ENCODE data around the gene CHST9. TPM values are rescaled to one million over a fixed set of nuclear protein-coding genes. Genes with fewer than 3 reads are reported as not detected.

CHST9 gene
- total RNA-seq, 1 experiment from 2014 or later: 3.5 TPM

DNA sequence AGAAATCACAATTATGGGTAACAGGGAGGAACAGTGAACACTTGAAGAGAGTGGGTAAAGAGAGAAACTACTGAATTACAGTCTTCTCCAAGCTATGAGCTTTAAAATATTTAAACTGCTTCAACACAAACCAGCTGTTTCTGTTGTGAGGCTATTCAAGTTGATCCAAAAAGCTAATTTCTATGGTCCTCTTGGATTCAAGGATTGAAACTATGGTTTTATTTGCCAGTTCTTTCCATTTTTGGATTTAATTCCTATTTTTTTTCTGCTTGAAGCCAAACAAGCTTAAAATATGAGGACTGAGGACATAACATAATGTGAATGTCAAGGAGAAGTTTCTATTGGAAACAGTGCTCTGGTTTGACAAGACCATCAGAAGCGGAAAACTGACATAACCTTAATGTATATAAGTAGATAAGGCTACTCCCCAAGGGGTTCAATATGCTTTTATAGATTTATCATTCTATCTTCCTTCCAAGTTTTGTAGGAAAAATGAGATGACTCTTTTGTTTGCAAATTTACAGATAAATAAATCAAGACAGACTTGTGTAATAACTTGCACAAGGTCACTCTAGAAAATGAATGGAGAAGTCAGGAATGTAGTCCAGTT lies 258.9 kb downstream of the CHST9 start:
- TF ChIP-seq, protein P1, sequence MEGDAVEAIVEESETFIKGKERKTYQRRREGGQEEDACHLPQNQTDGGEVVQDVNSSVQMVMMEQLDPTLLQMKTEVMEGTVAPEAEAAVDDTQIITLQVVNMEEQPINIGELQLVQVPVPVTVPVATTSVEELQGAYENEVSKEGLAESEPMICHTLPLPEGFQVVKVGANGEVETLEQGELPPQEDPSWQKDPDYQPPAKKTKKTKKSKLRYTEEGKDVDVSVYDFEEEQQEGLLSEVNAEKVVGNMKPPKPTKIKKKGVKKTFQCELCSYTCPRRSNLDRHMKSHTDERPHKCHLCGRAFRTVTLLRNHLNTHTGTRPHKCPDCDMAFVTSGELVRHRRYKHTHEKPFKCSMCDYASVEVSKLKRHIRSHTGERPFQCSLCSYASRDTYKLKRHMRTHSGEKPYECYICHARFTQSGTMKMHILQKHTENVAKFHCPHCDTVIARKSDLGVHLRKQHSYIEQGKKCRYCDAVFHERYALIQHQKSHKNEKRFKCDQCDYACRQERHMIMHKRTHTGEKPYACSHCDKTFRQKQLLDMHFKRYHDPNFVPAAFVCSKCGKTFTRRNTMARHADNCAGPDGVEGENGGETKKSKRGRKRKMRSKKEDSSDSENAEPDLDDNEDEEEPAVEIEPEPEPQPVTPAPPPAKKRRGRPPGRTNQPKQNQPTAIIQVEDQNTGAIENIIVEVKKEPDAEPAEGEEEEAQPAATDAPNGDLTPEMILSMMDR (conservative IDR thresholded peaks at IDR 0.05): no peak
- H3K27ac Mint-ChIP-seq: no peak overlapping the region
- Histone ChIP-seq H3K56ac (ENCODE audit: insufficient read length, low read depth, low read length) (no peak overlapping the region), H3K4ac (ENCODE audit: low read depth, low read length) (no peak overlapping the region), H2BK15ac (ENCODE audit: low read depth, low read length) (no peak overlapping the region), H4K91ac (ENCODE audit: insufficient read length, low read depth, low read length) (no peak overlapping the region), H3K27me3 (ENCODE audit: insufficient read depth, low read length) (no peaks in the 10 kb centered on the region), H4K5ac (ENCODE audit: insufficient read length, low read depth, low read length) (no peak overlapping the region), H3K23ac (ENCODE audit: insufficient read length, low read depth, low read length) (no peak overlapping the region), H3K79me2 (ENCODE audit: insufficient read depth, low read length) (no peaks in the 10 kb centered on the region), H3K9ac (ENCODE audit: extremely low read depth, insufficient read length, low read length) (no peak overlapping the region), H3K18ac (ENCODE audit: insufficient read length, low read depth, low read length) (no peak overlapping the region), H3K9me3 (ENCODE audit: control insufficient read depth, low read depth, low read length) (no peaks in the 10 kb centered on the region), H3K23me2 (ENCODE audit: insufficient read length, low read depth, low read length, poor library complexity, severe bottlenecking) (no peaks in the 10 kb centered on the region), H2AK5ac (ENCODE audit: insufficient read length, low read length) (no peak overlapping the region), H2BK12ac (ENCODE audit: insufficient read length, low read depth, low read length) (no peak overlapping the region), H3K4me2 (ENCODE audit: insufficient read depth, insufficient read length, low read length) (no peak overlapping the region), H4K20me1 (ENCODE audit: control insufficient read depth, insufficient read depth, insufficient read length) (no peaks in the 10 kb centered on the region), H3K27ac (ENCODE audit: insufficient read length, low read depth, low read length) (no peak overlapping the region), H2AFZ (ENCODE audit: low read length) (no peak overlapping the region), H2BK120ac (ENCODE audit: low read depth, low read length, poor library complexity, severe bottlenecking) (no peak overlapping the region), H3K79me1 (ENCODE audit: insufficient read depth, low read depth, low read length, poor library complexity, severe bottlenecking) (no peaks in the 10 kb centered on the region), H2BK5ac (ENCODE audit: insufficient read length, low read length) (no peak overlapping the region), H4K8ac (replicated peaks; ENCODE audit: insufficient read length, low read depth, low read length) (no peak overlapping the region), H3K4me1 (ENCODE audit: insufficient read depth, low read length) (peaks cover 7% of the 10 kb centered on the region; the same call in 1 of the 2 replicates), H3T11ph (ENCODE audit: low read length) (no peak overlapping the region), H2BK20ac (ENCODE audit: low read depth, low read length, poor library complexity, severe bottlenecking) (no peak overlapping the region), H3K14ac (ENCODE audit: insufficient read depth, low read length) (no peak overlapping the region)
- peaks cover 21 to 25% of the 10 kb centered on the region in 2 experiments for H3K4me1 Mint-ChIP-seq
- WGBS (ENCODE audit: extremely low coverage, insufficient read length, low lambda C conversion rate): no CpG with 5 or more reads among the region's 1 CpG
- peaks cover 0 to 13% (median 12%) of the 10 kb centered on the region in 3 experiments; a peak in 5 of 7 replicates for H3K36me3 Mint-ChIP-seq (ENCODE audit: insufficient read depth in 1 of 3, low read depth in 3 of 3)
- DNase-seq: no peak
- no peak overlapping the region for H3K4me3 Mint-ChIP-seq
- peaks cover 9 to 15% of the 10 kb centered on the region in 2 experiments; a peak in 4 of 5 replicates for H3K9me3 Mint-ChIP-seq
- H3K27me3 Mint-ChIP-seq (ENCODE audit: low read depth): no peaks in the 10 kb centered on the region

Data from H9 (cell line).